Progenitor cell of endocrine pancreas (in vitro differentiated cells): ENCODE data around the gene CBFA2T3. TPM values are rescaled to one million over a fixed set of nuclear protein-coding genes. Genes with fewer than 3 reads are reported as not detected.

Experiments
- DNase-seq: peaks from one replicate; pipeline ENCODE4 v3.0.0; 2021; ENCODE audit warnings: low spot score; ENCODE audit not compliant: unreplicated experiment
- H3K27ac Mint-ChIP-seq: 2 replicates; pipeline ENCODE4 v1.8.0; 2021; ENCODE audit warnings: mild to moderate bottlenecking, moderate library complexity, mixed read lengths
- H3K27me3 Mint-ChIP-seq: 2 replicates; pipeline ENCODE4 v1.8.0; 2021; ENCODE audit warnings: mixed read lengths
- H3K36me3 Mint-ChIP-seq: 2 replicates; pipeline ENCODE4 v1.8.0; 2022; ENCODE audit warnings: mixed read lengths; ENCODE audit not compliant: insufficient read depth
- H3K4me1 Mint-ChIP-seq: 2 replicates; pipeline ENCODE4 v1.8.0; 2021; ENCODE audit warnings: low read depth, mixed read lengths
- H3K4me3 Mint-ChIP-seq: 2 replicates; pipeline ENCODE4 v1.8.0; 2021; ENCODE audit warnings: low read depth, mild to moderate bottlenecking, moderate library complexity, mixed read lengths
- H3K9me3 Mint-ChIP-seq: 2 replicates; pipeline ENCODE4 v1.8.0; 2021; ENCODE audit warnings: low read depth, mixed read lengths
- CTCF ChIP-seq: fragments of 200-600 bp; sonication (generic); IDR thresholded peaks from one replicate; pipeline ENCODE4 v1.5.0; 2021; ENCODE audit warnings: antibody characterized with exemption, mild to moderate bottlenecking; ENCODE audit not compliant: unreplicated experiment
- total RNA-seq: library from RNA; stranded (reverse); gene quantifications from 2 replicates; pipeline ENCODE4 v1.2.1, GENCODE V29; 2021

The CBFA2T3 gene
- total RNA-seq, 1 donor from 2014 or later: 12.9 TPM

DNA sequence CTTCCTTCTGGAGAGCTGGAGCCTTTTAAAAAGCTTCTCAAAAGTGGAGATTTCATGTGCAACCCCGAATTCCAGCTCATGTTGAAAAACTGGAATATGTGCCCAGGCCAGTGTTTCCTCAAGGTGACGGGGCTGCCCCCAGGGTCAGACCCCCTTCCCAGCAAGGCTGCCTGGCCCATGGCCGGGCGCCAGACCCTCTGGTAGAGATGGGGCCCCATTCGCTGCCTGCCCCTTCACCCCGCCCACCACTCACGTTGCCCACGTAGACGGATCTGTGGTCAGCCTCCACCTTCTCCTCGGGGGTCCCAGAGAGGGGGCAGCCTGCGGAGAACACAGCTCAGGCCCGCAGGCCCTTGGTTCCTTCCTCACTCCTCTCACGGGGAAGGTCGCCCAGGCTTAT is 111.7 kb downstream of the CBFA2T3 start:
- H3K27ac Mint-ChIP-seq: no peak overlapping the region
- TF ChIP-seq CTCF: no peak
- no peak overlapping the region for H3K4me3 Mint-ChIP-seq
- peaks cover 1% of the 10 kb centered on the region for H3K36me3 Mint-ChIP-seq
- H3K27me3 Mint-ChIP-seq: no peaks in the 10 kb centered on the region
- H3K4me1 Mint-ChIP-seq: no peaks in the 10 kb centered on the region
- no peak for DNase-seq
- no peaks in the 10 kb centered on the region for H3K9me3 Mint-ChIP-seq

DNA sequence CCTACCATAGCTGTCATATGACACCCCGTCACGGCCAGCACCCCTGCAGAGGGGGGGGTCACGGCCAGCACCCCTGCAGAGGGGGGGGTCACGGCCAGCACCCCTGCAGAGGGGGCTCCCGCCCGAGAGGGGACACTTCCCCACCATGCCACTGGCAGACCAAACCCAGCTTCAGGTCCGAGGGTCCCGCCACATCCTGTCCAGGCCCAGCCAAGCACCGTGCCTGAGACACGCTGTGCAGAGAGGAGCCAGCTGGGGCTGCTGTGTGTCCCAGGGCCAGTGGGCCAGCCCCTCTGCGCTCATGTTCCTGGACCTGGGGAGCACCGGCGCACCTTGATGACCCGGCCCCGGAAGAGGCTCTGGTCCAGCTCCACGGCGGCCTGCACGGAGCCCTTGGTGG is 112.5 kb downstream of the CBFA2T3 start:
- H3K27me3 Mint-ChIP-seq: no peaks in the 10 kb centered on the region
- TF ChIP-seq CTCF: no peak
- H3K4me3 Mint-ChIP-seq: no peak overlapping the region
- H3K36me3 Mint-ChIP-seq: peaks cover 1% of the 10 kb centered on the region
- DNase-seq: no peak
- no peak overlapping the region for H3K27ac Mint-ChIP-seq
- H3K9me3 Mint-ChIP-seq: no peaks in the 10 kb centered on the region
- no peaks in the 10 kb centered on the region for H3K4me1 Mint-ChIP-seq

DNA sequence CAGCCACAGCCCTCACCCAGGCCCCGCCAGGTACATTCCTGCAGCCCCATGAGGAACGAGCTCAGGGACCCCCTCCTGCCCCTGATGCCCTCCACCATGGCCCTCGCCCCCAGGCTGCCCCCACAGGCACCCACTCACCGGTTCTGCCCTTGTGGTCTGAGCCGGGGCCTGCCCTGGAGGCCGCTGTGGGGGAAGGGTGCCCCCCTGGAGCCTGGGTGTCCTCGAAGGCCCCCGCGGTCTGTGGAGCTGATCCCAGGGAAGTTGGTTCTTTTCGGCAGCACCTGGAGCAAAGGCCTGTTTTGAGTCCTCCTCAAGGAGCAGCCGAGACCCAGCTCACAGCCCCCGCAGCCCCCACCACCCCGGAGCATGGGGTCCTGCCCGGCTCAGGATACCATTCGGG is 112.9 kb downstream of the CBFA2T3 start:
- H3K4me3 Mint-ChIP-seq: no peak overlapping the region
- H3K4me1 Mint-ChIP-seq: no peaks in the 10 kb centered on the region
- no peaks in the 10 kb centered on the region for H3K27me3 Mint-ChIP-seq
- no peak overlapping the region for H3K27ac Mint-ChIP-seq
- H3K9me3 Mint-ChIP-seq: no peaks in the 10 kb centered on the region
- no peak for DNase-seq
- H3K36me3 Mint-ChIP-seq: peaks cover 1% of the 10 kb centered on the region
- no peak for TF ChIP-seq CTCF

- TF ChIP-seq CTCF: no peak
- H3K4me3 Mint-ChIP-seq: no peak overlapping the region
- no peaks in the 10 kb centered on the region for H3K27me3 Mint-ChIP-seq
- H3K36me3 Mint-ChIP-seq: peaks cover 1% of the 10 kb centered on the region
- H3K27ac Mint-ChIP-seq: no peak overlapping the region
- H3K9me3 Mint-ChIP-seq: no peaks in the 10 kb centered on the region
- DNase-seq: no peak
- no peaks in the 10 kb centered on the region for H3K4me1 Mint-ChIP-seq
These were observed 113.6 kb downstream of the CBFA2T3 start for GRCh38 chr16:88863426-88863825.

DNA sequence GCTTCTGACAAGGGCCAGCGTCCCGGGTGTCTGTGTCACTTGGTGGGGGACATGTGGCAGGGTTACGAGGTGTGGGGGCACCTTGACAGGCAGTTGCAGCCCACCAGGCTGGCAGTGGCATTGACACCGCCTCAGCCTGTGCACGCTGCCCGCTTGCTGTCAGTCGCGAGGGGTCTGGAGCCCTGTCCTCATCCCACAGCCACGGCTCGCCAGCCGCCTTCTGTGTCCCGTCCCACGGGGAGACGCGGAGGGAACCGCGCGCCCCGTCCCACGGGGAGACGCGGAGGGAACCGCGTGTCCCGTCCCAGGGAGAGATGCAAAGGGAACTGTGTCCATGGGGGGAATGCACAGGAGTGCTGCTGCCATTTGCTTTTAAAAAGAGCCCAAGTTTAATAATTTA is 114.0 kb downstream of the CBFA2T3 start:
- no peak overlapping the region for H3K27ac Mint-ChIP-seq
- no peak overlapping the region for H3K4me3 Mint-ChIP-seq
- no peak for TF ChIP-seq CTCF
- DNase-seq: no peak
- no peaks in the 10 kb centered on the region for H3K9me3 Mint-ChIP-seq
- peaks cover 2% of the 10 kb centered on the region for H3K4me1 Mint-ChIP-seq
- peaks cover 1% of the 10 kb centered on the region for H3K36me3 Mint-ChIP-seq
- no peaks in the 10 kb centered on the region for H3K27me3 Mint-ChIP-seq
